ENCODE results near the gene MXD4. TPM values are rescaled to one million over a fixed set of nuclear protein-coding genes. Genes with fewer than 3 reads are reported as not detected.
A peak's percentile ranks its signal among the peaks of the same experiment; 100 is the strongest.

MXD4 gene
- total RNA-seq, 1 experiment from 2014 or later = 20.4 TPM

GRCh38 chr4:2256156-2256731 is 5.7 kb downstream of the MXD4 start (continued):
- no peak for TF ChIP-seq AFF4 (CRISPR knock-in tag; IDR thresholded peaks at IDR 0.05; ENCODE audit: borderline replicate concordance)
- no peak for TF ChIP-seq ETV6 (CRISPR knock-in tag; IDR thresholded peaks at IDR 0.05)
- no peak for TF ChIP-seq JAZF1 (CRISPR knock-in tag; IDR thresholded peaks at IDR 0.05)
- no peak for TF ChIP-seq STAT6 (CRISPR knock-in tag; conservative IDR thresholded peaks at IDR 0.05; ENCODE audit: low read depth)

- peak; percentile 10 for DNase-seq (ENCODE audit: low spot score)
- no peak for ATAC-seq
- Mint-ChIP-seq H3K27ac (no peak overlapping the region), H3K4me3 (no peak overlapping the region), H3K9me3 (no peaks in the 10 kb centered on the region), H3K27me3 (ENCODE audit: low read depth) (no peaks in the 10 kb centered on the region), H3K36me3 (no peaks in the 10 kb centered on the region), H3K4me1 (peaks cover 13% of the 10 kb centered on the region; the same call in 1 of the 2 replicates)
- CTCF ChIA-PET = no interaction called here
- POLR2A ChIA-PET = no interaction called here
- TF ChIP-seq NR2C2 (CRISPR knock-in tag; IDR thresholded peaks at IDR 0.05) (no peak), USF2 (CRISPR knock-in tag; IDR thresholded peaks at IDR 0.05) (no peak), ZNF425 (CRISPR knock-in tag; conservative IDR thresholded peaks at IDR 0.05) (no peak), SP1 (CRISPR knock-in tag; conservative IDR thresholded peaks at IDR 0.05) (no peak), NFE2L1 (CRISPR knock-in tag; IDR thresholded peaks at IDR 0.05) (no peak), ZBTB21 (CRISPR knock-in tag; IDR thresholded peaks at IDR 0.05; ENCODE audit: borderline replicate concordance) (no peak), ATF1 (CRISPR knock-in tag; IDR thresholded peaks at IDR 0.05) (no peak), TP53 (CRISPR knock-in tag; IDR thresholded peaks at IDR 0.05) (no peak), IRF1 (CRISPR knock-in tag; IDR thresholded peaks at IDR 0.05) (no peak), KAT7 (CRISPR knock-in tag; IDR thresholded peaks at IDR 0.05; ENCODE audit: borderline replicate concordance) (no peak), E2F4 (CRISPR knock-in tag; IDR thresholded peaks at IDR 0.05; ENCODE audit: borderline replicate concordance, low read depth) (no peak), ATF6 (CRISPR knock-in tag; IDR thresholded peaks at IDR 0.05) (no peak), ATF3 (CRISPR knock-in tag; conservative IDR thresholded peaks at IDR 0.05) (no peak), ERG (CRISPR knock-in tag; IDR thresholded peaks at IDR 0.05) (no peak), ZNF121 (CRISPR knock-in tag; IDR thresholded peaks at IDR 0.05) (no peak), PRRX2 (CRISPR knock-in tag; IDR thresholded peaks at IDR 0.05) (no peak)
Observed at GRCh38 chr4:2255501-2256155, 6.3 kb downstream of the MXD4 start.

Data from WTC11 (cell line).